Nucleus accumbens (tissue), 56 donors: ENCODE data around the gene AVPR1B.
"Not testable (repeated sequence)": the region's sequence is repeated elsewhere in the genome, so short reads cannot be mapped to it uniquely, and the experiment has no call there.

ENCODE experiments used
- DNase-seq, 56 donors: peaks; one replicate each; lab custom pipeline; 2025; lab: John Stamatoyannopoulos, UW

The AVPR1B gene

GRCh38 chr1:206087091-206087490 is 30.1 kb downstream of the AVPR1B start:
- DNase-seq = no peak

- no peak for DNase-seq
These were observed 33.4 kb downstream of the AVPR1B start for GRCh38 chr1:206083750-206084149.

GRCh38 chr1:206082831-206083695 is 34.1 kb downstream of the AVPR1B start:
- DNase-seq = no peak

- no peak for DNase-seq
These were observed 35.3 kb downstream of the AVPR1B start for GRCh38 chr1:206081856-206082255.

- no peak for DNase-seq
These were observed 37.0 kb downstream of the AVPR1B start for GRCh38 chr1:206080026-206080820.

GRCh38 chr1:206079135-206079534 is 38.1 kb downstream of the AVPR1B start:
- no peak for DNase-seq

- peak in 4 of 56 donors; percentile 9 to 32 (median 22) for DNase-seq
These were observed 41.1 kb downstream of the AVPR1B start for GRCh38 chr1:206075786-206076755.

- no peak for DNase-seq
These were observed 42.3 kb downstream of the AVPR1B start for GRCh38 chr1:206074839-206075238.

- DNase-seq = no peak
These were observed 46.4 kb downstream of the AVPR1B start for GRCh38 chr1:206070627-206071304.

- no peak for DNase-seq
These were observed 48.9 kb downstream of the AVPR1B start for GRCh38 chr1:206068314-206068713.

- no peak for DNase-seq
These were observed 49.5 kb downstream of the AVPR1B start for GRCh38 chr1:206067486-206068227.

- DNase-seq = no peak
These were observed 50.6 kb downstream of the AVPR1B start for GRCh38 chr1:206066479-206067171.

GRCh38 chr1:206065547-206066145 is 51.5 kb downstream of the AVPR1B start:
- DNase-seq = no peak

GRCh38 chr1:206064501-206064900 is 52.7 kb downstream of the AVPR1B start:
- not testable (repeated sequence) for DNase-seq

- DNase-seq = not testable (repeated sequence)
These were observed 53.2 kb downstream of the AVPR1B start for GRCh38 chr1:206064001-206064400.

GRCh38 chr1:206062464-206062863 is 54.7 kb downstream of the AVPR1B start:
- DNase-seq = no peak

- DNase-seq = no peak
These were observed 56.3 kb downstream of the AVPR1B start for GRCh38 chr1:206060844-206061243.
